Measurements from ENCODE around the gene LRMDA.

DNA sequence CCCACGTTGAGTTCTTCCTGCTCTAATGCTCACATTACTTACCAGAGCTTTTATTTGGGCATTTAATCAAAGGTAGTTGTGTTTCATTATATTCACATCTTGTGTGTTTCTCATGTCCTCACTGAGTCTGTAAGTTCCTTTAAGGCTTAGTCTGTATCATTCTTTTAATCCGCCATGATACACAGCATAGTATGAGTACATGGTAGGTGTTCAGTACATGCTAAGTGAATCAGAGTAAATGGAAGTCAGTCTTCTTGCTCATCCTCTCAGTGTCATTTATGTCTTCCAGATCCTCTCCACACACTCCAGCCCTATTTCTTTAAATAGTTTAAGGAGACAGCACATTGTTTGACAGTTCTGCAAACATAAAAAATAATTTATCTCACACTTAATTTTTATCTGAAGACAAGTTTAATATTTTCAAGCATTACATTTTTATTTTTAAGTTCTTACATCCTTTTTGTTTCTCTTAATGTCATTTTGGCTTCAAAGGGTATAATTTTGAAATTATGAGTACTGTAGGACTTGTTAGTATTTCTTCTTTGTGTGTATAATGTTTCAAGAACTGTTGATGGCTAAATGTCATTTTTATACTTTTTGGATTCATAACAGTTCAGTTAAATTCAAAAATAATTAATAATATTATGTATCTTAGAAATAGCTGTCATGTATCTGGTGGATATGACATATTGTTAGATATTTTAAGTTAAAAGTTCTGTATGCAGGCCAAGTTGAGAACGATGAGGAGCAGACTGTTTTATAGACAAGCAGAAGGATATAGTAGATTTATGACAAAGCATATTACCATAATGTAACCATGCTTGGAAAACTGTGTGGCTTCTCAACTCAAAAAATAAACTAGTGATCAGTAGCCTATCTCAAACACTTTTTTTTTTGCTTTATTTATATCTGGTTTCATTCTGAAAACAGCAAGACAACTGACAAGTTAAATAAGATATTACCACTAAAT lies 342.7 kb downstream of the LRMDA start:
- TF ChIP-seq, protein P1, sequence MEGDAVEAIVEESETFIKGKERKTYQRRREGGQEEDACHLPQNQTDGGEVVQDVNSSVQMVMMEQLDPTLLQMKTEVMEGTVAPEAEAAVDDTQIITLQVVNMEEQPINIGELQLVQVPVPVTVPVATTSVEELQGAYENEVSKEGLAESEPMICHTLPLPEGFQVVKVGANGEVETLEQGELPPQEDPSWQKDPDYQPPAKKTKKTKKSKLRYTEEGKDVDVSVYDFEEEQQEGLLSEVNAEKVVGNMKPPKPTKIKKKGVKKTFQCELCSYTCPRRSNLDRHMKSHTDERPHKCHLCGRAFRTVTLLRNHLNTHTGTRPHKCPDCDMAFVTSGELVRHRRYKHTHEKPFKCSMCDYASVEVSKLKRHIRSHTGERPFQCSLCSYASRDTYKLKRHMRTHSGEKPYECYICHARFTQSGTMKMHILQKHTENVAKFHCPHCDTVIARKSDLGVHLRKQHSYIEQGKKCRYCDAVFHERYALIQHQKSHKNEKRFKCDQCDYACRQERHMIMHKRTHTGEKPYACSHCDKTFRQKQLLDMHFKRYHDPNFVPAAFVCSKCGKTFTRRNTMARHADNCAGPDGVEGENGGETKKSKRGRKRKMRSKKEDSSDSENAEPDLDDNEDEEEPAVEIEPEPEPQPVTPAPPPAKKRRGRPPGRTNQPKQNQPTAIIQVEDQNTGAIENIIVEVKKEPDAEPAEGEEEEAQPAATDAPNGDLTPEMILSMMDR (IDR thresholded peaks at IDR 0.05) = no peak
- no peak for TF ChIP-seq POLR2A (IDR thresholded peaks at IDR 0.05)
